CD4-positive, alpha-beta T cell (primary cell): Measurements from ENCODE around the gene TEX14. TPM values are rescaled to one million over a fixed set of nuclear protein-coding genes. Genes with fewer than 3 reads are reported as not detected.

ENCODE experiments used
- ATAC-seq: fragments of 200-7000 bp; cut with Tn5 transposase; one replicate; pipeline ENCODE4 v1.10.0; 2022; ENCODE audit warnings: mild to moderate bottlenecking; ENCODE audit not compliant: poor library complexity
- CTCF ChIA-PET: fragments of 350-600 bp; sonication (Branson Sonifier 250); formaldehyde crosslinking; loops from one replicate; lab custom pipeline; 2021; ENCODE audit warnings: antibody characterized with exemption, inconsistent platforms; lab: Charles Lee
- POLR2A ChIA-PET: fragments of 350-600 bp; sonication (Branson Sonifier 250); formaldehyde crosslinking; loops from one replicate; lab custom pipeline; 2021; ENCODE audit warnings: antibody characterized with exemption, inconsistent platforms; lab: Charles Lee
- DNase-seq, 14 experiments: peaks; one replicate each; pipeline ENCODE4 v3.0.0-alpha.2; 2013 to 2020; ENCODE audit warnings: mixed read lengths in 2 of 14
- H3K27ac ChIP-seq, 2 donors: one replicate each; pipeline versions ENCODE4 v1.5.1 to v1.7.0; 2013; ENCODE audit warnings: low read length in 2 of 2, low read depth in 1 of 2, mild to moderate bottlenecking in 1 of 2
- H3K27me3 ChIP-seq, 2 experiments: 1 replicate in 1 of 2; 2 replicates in 1 of 2; pipeline versions ENCODE4 v1.6.1 to v1.7.0; 2013; ENCODE audit warnings: low read length in 2 of 2, control low read depth in 1 of 2, mild to moderate bottlenecking in 1 of 2, moderate library complexity in 1 of 2; ENCODE audit not compliant: insufficient read depth in 2 of 2, control insufficient read depth in 1 of 2
- H3K36me3 ChIP-seq: one replicate; pipeline ENCODE4 v1.6.1; 2013; ENCODE audit warnings: low read length, control low read depth; ENCODE audit not compliant: insufficient read depth
- H3K4me1 ChIP-seq: one replicate; pipeline ENCODE4 v1.6.1; 2013; ENCODE audit warnings: low read length, control low read depth; ENCODE audit not compliant: insufficient read depth
- H3K4me3 ChIP-seq: one replicate; pipeline ENCODE4 v1.5.1; 2013; ENCODE audit warnings: mild to moderate bottlenecking, low read length, moderate library complexity
- H3K9me3 ChIP-seq, 2 experiments: 1 replicate in 1 of 2; 2 replicates in 1 of 2; pipeline versions ENCODE4 v1.6.1 to v1.7.0; 2013; ENCODE audit warnings: low read length in 2 of 2, mild to moderate bottlenecking in 2 of 2, control low read depth in 1 of 2, moderate library complexity in 1 of 2; ENCODE audit not compliant: control insufficient read depth in 1 of 2, insufficient read depth in 1 of 2
- H3K27ac Mint-ChIP-seq: one replicate; pipeline ENCODE4 v1.8.0; 2020; ENCODE audit warnings: mixed read lengths
- H3K27me3 Mint-ChIP-seq: one replicate; pipeline ENCODE4 v1.8.0; 2021; ENCODE audit warnings: mixed read lengths
- H3K36me3 Mint-ChIP-seq: one replicate; pipeline ENCODE4 v1.8.0; 2021; ENCODE audit warnings: low read depth, mixed read lengths
- H3K4me1 Mint-ChIP-seq: one replicate; pipeline ENCODE4 v1.8.0; 2021; ENCODE audit warnings: low read depth, mixed read lengths
- H3K4me3 Mint-ChIP-seq: one replicate; pipeline ENCODE4 v1.8.0; 2020; ENCODE audit warnings: mild to moderate bottlenecking, mixed read lengths
- H3K9me3 Mint-ChIP-seq: one replicate; pipeline ENCODE4 v1.8.0; 2020; ENCODE audit warnings: mixed read lengths
- CTCF ChIP-seq: fragments of 200-600 bp; IDR thresholded peaks from one replicate; pipeline ENCODE4 v1.8.0; 2022; ENCODE audit warnings: antibody characterized with exemption, mild to moderate bottlenecking
- intact Hi-C, 2 experiments: fragments of 100-400 bp; cut with DNase I in 1 of 2; cut with micrococcal nuclease in 1 of 2; formaldehyde crosslinking; loops; one replicate each; pipeline versions ENCODE4 v1.15.1 to v1.9.0; 2023 to 2025; cut with DNase I, micrococcal nuclease
- total RNA-seq, 174 experiments: library from RNA in 2 of 174; stranded (reverse) in 2 of 174; gene quantifications; one replicate each; pipeline ENCODE4 v1.2.3 and lab custom pipeline; 2021 to 2026

Gene TEX14
- total RNA-seq, 2 experiments from 2014 or later: 0.47 to 0.66 TPM

GRCh38 chr17:58621174-58621573, 70.7 kb downstream of the TEX14 start:
- Mint-ChIP-seq H3K4me1 (no peaks in the 10 kb centered on the region), H3K27me3 (no peaks in the 10 kb centered on the region), H3K9me3 (no peaks in the 10 kb centered on the region), H3K27ac (no peak overlapping the region), H3K36me3 (no peaks in the 10 kb centered on the region), H3K4me3 (no peak overlapping the region)
- no peak for TF ChIP-seq CTCF
- Histone ChIP-seq H3K27ac (no peak overlapping the region), H3K4me3 (no peak overlapping the region), H3K4me1 (no peaks in the 10 kb centered on the region), H3K9me3 (no peaks in the 10 kb centered on the region), H3K36me3 (no peaks in the 10 kb centered on the region), H3K27me3 (no peaks in the 10 kb centered on the region)
- DNase-seq (no peak), ATAC-seq (no peak)
- POLR2A ChIA-PET: interaction anchor here (1.5 kb wide), 1 partner anchor 11 kb away, joined by 8 read pairs; no protein-coding TSS in a partner anchor
- CTCF ChIA-PET: no interaction called here
- intact Hi-C loops: no loop called here

DNA sequence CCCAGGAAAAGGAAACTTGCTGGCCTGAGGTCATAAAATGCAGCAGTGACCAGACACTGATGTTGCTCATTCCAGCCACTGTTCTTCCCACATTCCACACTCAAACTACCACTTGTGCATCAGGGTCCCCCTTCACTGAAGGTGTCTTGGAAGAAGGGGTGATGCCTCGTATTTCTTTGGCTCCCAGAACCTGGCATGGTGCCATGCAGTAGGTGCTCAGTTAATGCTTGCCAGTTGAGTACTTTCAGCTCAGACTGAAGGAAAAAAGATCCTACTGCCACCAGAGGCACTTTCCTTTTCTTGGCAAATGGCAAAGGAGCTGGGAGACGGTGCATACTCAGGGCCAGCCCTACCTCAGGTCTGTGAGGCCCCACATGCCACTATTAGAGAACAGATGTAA, 73.5 kb downstream of the TEX14 start:
- intact Hi-C loops: no loop called here
- ATAC-seq (no peak), DNase-seq (no peak)
- H3K4me1 ChIP-seq: peaks cover 3% of the 10 kb centered on the region
- TF ChIP-seq CTCF: no peak
- no peaks in the 10 kb centered on the region for H3K4me1 Mint-ChIP-seq
- ChIA-PET CTCF (no interaction called here), POLR2A (no interaction called here)
- no peaks in the 10 kb centered on the region for H3K36me3 ChIP-seq
- no peaks in the 10 kb centered on the region for H3K9me3 Mint-ChIP-seq
- no peaks in the 10 kb centered on the region for H3K9me3 ChIP-seq
- H3K4me3 ChIP-seq: no peak overlapping the region
- no peak overlapping the region for H3K27ac ChIP-seq
- no peaks in the 10 kb centered on the region for H3K36me3 Mint-ChIP-seq
- no peaks in the 10 kb centered on the region for H3K27me3 Mint-ChIP-seq
- H3K27me3 ChIP-seq: no peaks in the 10 kb centered on the region
- H3K27ac Mint-ChIP-seq: no peak overlapping the region
- no peak overlapping the region for H3K4me3 Mint-ChIP-seq

DNA sequence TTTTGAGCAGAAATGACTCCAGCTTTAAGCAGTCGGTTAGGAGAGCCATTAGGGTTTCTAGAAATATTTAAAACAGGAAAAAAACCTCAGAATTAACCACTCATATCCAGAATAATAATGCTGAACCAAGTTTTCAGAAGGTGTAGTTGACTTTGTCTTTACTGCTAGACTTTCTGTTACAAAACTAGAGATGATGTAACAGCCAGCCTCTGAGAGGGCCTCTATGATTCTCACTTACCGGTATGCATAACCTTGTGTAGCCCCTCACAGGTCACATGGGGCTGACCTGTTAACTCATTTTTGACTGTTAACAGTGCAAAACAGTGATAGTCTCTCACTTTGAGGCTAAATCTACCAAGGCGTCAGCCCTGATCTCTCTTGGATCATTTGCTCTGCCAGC, 74.3 kb downstream of the TEX14 start:
- H3K27ac ChIP-seq: no peak overlapping the region
- DNase-seq: no peak
- peaks cover 3% of the 10 kb centered on the region for H3K4me1 ChIP-seq
- CTCF ChIA-PET: no interaction called here
- POLR2A ChIA-PET: interaction anchor here (1.4 kb wide), 1 partner anchor 8 kb away, joined by 3 read pairs; no protein-coding TSS in a partner anchor
- no peaks in the 10 kb centered on the region for H3K27me3 ChIP-seq
- no peaks in the 10 kb centered on the region for H3K9me3 Mint-ChIP-seq
- H3K36me3 ChIP-seq: no peaks in the 10 kb centered on the region
- no peaks in the 10 kb centered on the region for H3K4me1 Mint-ChIP-seq
- no peak for ATAC-seq
- intact Hi-C loops: no loop called here
- H3K4me3 ChIP-seq: no peak overlapping the region
- no peak for TF ChIP-seq CTCF
- H3K27me3 Mint-ChIP-seq: no peaks in the 10 kb centered on the region
- no peaks in the 10 kb centered on the region for H3K36me3 Mint-ChIP-seq
- no peaks in the 10 kb centered on the region for H3K9me3 ChIP-seq
- no peak overlapping the region for H3K4me3 Mint-ChIP-seq
- H3K27ac Mint-ChIP-seq: no peak overlapping the region
